Epithelial cell of proximal tubule (primary cell): ENCODE measurements around the gene NOP14. TPM values are rescaled to one million over a fixed set of nuclear protein-coding genes. Genes with fewer than 3 reads are reported as not detected.
"Not testable (repeated sequence)": the region's sequence is repeated elsewhere in the genome, so short reads cannot be mapped to it uniquely, and the experiment has no call there.

Experiments used
- DNase-seq: peaks from one replicate; pipeline ENCODE4 v3.0.0-alpha.2; 2011; ENCODE audit warnings: low read depth
- H3K4me3 ChIP-seq: 2 replicates; pipeline ENCODE4 v1.5.1; 2011; ENCODE audit warnings: low read depth, mild to moderate bottlenecking, low read length
- CTCF ChIP-seq: conservative IDR thresholded peaks from 2 replicates; pipeline ENCODE4 v1.5.1; 2012; ENCODE audit warnings: low read depth, mild to moderate bottlenecking, low read length
- total RNA-seq: library from RNA; depleted of rRNA; stranded (reverse); fragments of >200 nt; gene quantifications from 2 replicates; pipeline ENCODE4 v1.2.3, GENCODE V29; 2015

NOP14 gene
- total RNA-seq, 1 donor from 2014 or later, result 26.0 TPM

GRCh38 chr4:2924286-2924685 is 38.9 kb downstream of the NOP14 start:
- no peak for TF ChIP-seq CTCF
- DNase-seq, result no peak
- H3K4me3 ChIP-seq, result no peak overlapping the region

- TF ChIP-seq CTCF, result no peak
- no peak overlapping the region for H3K4me3 ChIP-seq
- no peak for DNase-seq
Observed at GRCh38 chr4:2923668-2924173, 39.5 kb downstream of the NOP14 start.

GRCh38 chr4:2923141-2923551 is 40.1 kb downstream of the NOP14 start:
- TF ChIP-seq CTCF, result no peak

GRCh38 chr4:2922453-2923101 is 40.6 kb downstream of the NOP14 start:
- H3K4me3 ChIP-seq, DNase-seq: not testable (repeated sequence)

More at GRCh38 chr4:2923141-2923551, 40.1 kb downstream of the NOP14 start:
- DNase-seq, result peak; percentile 26
- no peak overlapping the region for H3K4me3 ChIP-seq

- DNase-seq, H3K4me3 ChIP-seq: not testable (repeated sequence)
Observed at GRCh38 chr4:2918714-2919113, 44.5 kb downstream of the NOP14 start.

GRCh38 chr4:2918300-2918699 is 44.9 kb downstream of the NOP14 start:
- not testable (repeated sequence) for DNase-seq, H3K4me3 ChIP-seq

- not testable (repeated sequence) for H3K4me3 ChIP-seq, DNase-seq
Observed at GRCh38 chr4:2916696-2917095, 46.5 kb downstream of the NOP14 start.

GRCh38 chr4:2915789-2916188 is 47.4 kb downstream of the NOP14 start:
- TF ChIP-seq CTCF, result no peak
- DNase-seq, result no peak
- H3K4me3 ChIP-seq, result no peak overlapping the region

GRCh38 chr4:2914256-2915126 is 48.7 kb downstream of the NOP14 start:
- DNase-seq, result no peak
- TF ChIP-seq CTCF, result no peak
- no peak overlapping the region for H3K4me3 ChIP-seq
